GM20431 (cell line): ENCODE measurements around the gene UBE2N.

Experiments
- in situ Hi-C: fragments of 300-500 bp; cut with MseI, MboI; formaldehyde crosslinking; loops from one replicate; pipeline ENCODE4 v1.15.0; 2020; ENCODE audit warnings: low sequenced_read_pairs; ENCODE audit not compliant: unreplicated experiment

The UBE2N gene

DNA sequence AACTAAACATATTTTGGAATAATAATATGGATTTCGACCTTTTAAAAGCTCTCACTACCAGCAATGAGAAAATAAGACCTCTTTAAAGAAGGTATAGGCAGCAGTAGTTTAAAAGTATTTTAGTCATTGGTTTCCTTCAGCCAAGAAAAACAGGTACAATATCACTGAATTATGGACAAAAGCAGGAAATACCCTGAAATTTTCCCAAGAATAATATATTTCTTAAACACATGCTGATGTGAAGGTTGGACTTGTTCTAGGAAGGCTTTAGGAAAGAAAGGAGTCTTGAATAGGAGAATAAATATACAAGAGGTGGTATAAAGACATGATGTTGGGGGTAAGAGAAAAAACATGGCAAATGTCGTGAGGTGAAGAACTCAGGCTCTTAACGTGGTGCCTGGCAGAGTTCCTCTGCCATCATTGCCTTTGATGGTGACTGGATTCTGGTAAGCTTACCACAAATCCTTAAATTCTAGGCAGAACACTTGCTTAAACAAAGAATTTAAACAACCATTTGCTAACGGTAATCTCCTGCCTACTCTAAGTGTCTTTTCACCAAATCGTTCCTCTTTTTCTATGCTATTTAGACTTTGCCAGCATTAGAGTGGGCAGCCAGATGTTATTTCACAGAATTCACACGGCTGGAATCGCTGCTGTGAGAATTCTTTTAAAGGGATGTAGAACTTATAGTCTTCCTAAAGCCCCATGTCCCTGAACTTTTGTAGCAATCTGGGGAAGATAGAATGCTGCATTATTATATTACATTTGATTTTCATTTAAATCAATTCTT lies 75.9 kb downstream of the UBE2N start:
- in situ Hi-C loops = no loop called here

DNA sequence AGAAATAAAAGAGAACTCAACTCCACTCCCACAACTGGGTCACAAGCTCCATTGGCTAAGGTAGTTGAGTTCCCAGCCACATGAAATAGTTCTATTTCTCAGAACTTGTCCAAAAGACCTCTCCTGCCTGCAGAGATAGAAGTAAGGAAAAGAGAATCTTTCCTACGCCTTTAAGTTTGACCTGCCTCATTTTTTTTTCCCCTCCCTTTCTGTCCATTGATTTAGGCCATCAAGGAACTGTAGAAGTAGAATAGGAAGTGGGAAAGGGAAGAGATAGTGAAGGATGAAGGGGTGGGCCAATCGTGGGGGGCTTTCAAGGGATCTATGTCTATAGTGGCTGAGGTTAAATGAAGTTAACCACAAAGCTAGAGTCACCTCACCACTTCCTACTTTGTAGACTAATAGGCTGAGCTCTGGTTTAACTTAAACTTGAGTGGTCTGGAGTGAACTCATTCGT lies 77.9 kb downstream of the UBE2N start:
- in situ Hi-C loops = no loop called here

DNA sequence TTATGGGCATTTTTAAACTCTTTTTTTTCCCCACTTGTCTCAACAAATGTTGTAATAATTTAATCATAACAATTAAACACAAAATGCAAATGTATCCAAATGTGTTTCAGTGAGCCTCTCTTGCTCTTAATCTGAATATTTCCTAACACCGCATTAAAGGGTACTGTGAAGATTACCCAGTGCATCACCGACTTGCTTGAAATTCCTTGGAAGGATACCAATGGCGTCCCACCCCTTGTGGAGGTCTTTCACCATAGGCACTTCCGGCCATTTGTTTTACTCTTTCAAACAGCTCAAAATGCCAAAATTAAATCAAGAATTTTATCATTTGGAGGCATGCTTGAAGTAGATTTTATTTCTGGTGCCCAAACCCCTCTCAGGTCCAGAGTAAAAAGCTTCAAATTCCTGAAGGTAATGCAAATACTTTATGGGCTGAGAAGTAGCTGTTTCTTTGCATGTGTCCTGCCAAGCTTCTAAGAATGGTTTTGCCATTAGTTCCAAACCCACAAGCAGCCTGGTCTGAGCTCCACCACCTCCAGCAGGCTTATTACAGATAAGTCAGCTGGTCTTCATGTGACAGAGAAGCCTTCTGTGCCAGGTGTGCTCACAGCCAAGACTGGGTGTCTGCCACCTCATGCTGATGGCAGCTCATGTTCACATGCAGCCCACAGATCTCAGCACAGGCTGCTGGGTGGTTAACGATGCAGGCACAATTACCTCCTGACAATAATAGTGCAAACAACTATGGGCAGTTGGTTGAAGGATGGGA lies 80.4 kb downstream of the UBE2N start:
- in situ Hi-C loops = no loop called here

DNA sequence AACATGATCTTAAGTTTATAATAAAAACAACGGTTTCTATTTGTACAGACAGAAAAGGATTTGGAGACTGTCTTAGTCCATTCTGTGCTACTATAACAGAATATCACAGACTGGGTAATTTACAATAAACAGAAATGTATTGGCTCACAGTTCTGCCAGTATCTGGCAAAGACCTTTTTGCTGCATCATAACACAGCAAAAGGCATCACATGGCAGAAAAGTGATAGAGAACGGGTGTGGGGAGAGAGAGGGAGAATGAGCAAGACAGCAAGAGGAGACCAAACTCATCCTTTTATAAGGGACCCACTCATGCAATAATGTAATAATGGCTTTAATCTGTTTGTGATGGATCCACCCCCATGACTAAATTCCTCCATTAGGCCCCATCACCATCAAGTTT lies 81.1 kb downstream of the UBE2N start:
- in situ Hi-C loops = no loop called here

DNA sequence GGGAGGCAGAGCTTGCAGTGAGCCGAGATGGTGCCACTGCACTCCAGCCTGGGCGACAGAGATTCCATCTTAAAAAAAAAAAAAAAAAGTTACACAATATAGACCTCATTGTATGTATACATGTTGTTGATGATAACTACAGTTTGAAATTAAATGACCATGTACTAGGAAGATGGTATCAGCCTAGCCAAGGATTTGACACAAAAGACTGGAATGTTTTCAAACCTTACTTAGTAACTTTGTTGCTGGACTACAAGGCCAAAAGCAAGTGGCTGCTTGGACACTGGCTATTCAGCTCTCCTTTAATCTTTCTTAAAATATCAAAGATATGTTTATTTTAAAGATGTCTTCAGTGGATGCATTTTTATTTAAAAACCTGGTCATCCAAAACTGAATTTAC lies 82.9 kb downstream of the UBE2N start:
- in situ Hi-C loops = no loop called here

DNA sequence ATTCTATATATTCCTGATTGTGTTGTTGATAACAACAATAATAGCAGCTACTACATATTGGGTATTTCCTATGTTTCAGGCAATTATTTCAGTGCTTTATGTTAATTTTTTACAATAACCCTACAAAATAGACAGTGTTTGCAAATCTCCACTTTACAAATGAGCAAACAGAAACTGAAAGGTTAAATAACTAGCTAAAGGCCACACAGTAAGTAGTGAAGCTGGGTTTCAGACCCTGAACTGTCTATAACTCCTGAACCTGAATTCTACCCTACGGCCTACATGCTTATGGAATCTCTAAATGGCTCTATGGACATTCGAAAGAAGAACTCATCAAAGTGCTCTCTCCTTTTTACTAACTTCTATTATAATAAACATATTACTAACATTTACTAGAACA lies 83.7 kb downstream of the UBE2N start:
- in situ Hi-C loops = no loop called here

DNA sequence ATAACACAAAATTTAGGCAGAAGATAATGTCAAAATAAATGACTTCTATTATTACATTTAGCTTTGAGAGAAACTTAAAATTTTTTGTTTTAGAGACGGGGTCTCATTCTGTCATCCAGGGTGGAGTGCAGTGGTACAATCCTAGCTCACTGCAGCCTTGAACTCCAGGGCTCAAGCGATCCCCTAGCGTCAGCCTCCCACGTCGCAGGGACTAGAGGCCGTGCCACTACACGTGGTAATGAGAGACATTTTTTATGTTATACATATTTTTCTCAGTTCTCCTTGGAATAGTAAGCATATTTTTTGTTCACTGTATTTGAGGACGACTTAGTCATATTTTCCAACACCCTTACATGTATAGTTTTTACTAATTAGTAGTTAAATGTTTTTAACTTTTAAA lies 85.5 kb downstream of the UBE2N start:
- in situ Hi-C loops = no loop called here
